Measurements from ENCODE around the gene DUXB. TPM values are rescaled to one million over a fixed set of nuclear protein-coding genes. Genes with fewer than 3 reads are reported as not detected.

Gene DUXB
- total and polyA plus RNA-seq, 2 donors: 0.14 TPM; not detected in 1

GRCh38 chr16:75647492-75648264, 53.6 kb downstream of the DUXB start, which contains the start of the genes KARS1 and TERF2IP:
KARS1 (minus strand) TSS chr16:75647665; CDS start chr16:75647639, 26 bp downstream.
TERF2IP (plus strand) TSS chr16:75647773; CDS start chr16:75647883, 110 bp downstream.
- peak within 1 kb of the TSS; percentile 76 to 90 for H3K4me3 ChIP-seq (ENCODE audit: low read length in 2 of 2)
- under 1% methylated on average over 76 of the region's 76 CpGs for WGBS
- H3K27ac ChIP-seq (ENCODE audit: low read depth in 1 of 2, low read length in 1 of 2): peak within 1 kb of the TSS; percentile 100
- no peaks in the 10 kb centered on the region for H3K27me3 ChIP-seq (ENCODE audit: control insufficient read depth in 2 of 2, insufficient read depth in 1 of 2, low read length in 1 of 2)
- peaks cover 12 to 26% of the 10 kb centered on the region in 2 donors for H3K4me1 ChIP-seq (ENCODE audit: control insufficient read depth in 2 of 2, insufficient read depth in 2 of 2, low read length in 2 of 2)
- peak; percentile 88 to 97 (median 94) for DNase-seq (ENCODE audit: low read depth in 6 of 9, low spot score in 9 of 9)
- no peaks in the 10 kb centered on the region for H3K9me3 ChIP-seq (ENCODE audit: control insufficient read depth in 2 of 2, insufficient read depth in 1 of 2, low read length in 1 of 2)
- peaks cover 3 to 15% of the 10 kb centered on the region in 2 donors for H3K36me3 ChIP-seq (ENCODE audit: control insufficient read depth in 2 of 2, insufficient read depth in 2 of 2, low read length in 1 of 2)

DNA sequence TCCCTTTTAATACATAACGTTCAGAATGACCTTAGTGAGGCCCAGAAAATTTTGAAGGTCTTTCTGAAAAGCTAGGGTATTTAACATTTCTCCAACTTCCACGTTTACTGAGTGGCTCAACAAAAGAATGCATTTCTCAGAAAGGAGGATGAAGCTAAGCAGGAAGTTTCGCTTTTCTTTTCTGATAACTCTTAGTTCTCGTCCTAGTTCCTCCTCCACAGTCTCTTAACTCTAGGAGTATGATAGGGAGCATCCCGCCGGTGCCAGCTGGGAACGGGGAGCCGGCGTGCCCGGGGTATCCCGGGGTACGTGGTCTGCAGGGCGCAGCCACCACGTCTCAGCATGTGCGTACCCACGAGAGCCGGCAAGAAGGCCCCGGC, 54.2 kb downstream of the DUXB start:
- Histone ChIP-seq H3K36me3 (ENCODE audit: control insufficient read depth in 2 of 2, insufficient read depth in 2 of 2, low read length in 1 of 2) (peaks cover 3 to 21% of the 10 kb centered on the region in 2 donors), H3K4me3 (ENCODE audit: low read length in 2 of 2) (peak overlapping the region; percentile 76 to 90), H3K4me1 (ENCODE audit: control insufficient read depth in 2 of 2, insufficient read depth in 2 of 2, low read length in 2 of 2) (peaks cover 12 to 26% of the 10 kb centered on the region in 2 donors), H3K27ac (ENCODE audit: low read depth in 1 of 2, low read length in 1 of 2) (peak overlapping the region; percentile 86 to 88), H3K9me3 (ENCODE audit: control insufficient read depth in 2 of 2, insufficient read depth in 1 of 2, low read length in 1 of 2) (no peaks in the 10 kb centered on the region), H3K27me3 (ENCODE audit: control insufficient read depth in 2 of 2, insufficient read depth in 1 of 2, low read length in 1 of 2) (no peaks in the 10 kb centered on the region)
- under 1% methylated on average over 18 of the region's 18 CpGs for WGBS
- peak in 1 of 9 donors; percentile 12 for DNase-seq (ENCODE audit: low read depth in 6 of 9, low spot score in 9 of 9)

DNA sequence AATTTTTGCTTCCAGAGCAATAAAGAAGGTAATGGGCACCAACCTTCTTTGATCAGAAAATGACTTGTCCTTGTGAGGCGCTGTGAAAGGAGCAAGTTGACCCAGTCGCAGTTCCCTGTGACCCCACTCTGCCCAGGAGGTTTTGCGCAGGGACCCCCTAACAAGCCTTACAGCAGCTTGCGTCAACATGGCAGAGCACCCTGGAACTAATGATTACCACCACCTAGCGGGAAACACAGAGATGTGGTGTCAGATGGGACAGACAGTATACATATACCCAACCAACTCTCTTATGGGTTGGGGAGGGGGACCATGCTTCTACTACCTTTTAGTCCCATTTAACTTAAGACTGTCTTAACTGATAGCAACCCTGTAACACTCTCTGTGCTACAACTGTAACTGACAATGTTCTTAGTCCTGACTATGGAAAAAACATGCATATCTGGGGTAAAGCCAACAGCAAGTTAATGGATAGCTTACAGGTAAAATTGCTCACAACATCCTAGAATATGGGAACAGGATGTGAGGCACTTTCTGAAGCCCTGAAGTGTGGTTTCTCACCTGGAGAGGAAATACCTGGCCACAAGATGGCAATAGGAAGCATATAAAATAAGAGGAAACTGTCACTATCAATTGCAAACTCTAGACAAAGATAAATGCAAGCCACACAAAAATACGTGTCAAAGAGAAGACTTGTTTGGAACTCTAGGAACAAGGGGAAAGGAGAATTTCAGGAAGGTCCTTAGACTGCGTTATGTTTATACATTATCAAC, 56.8 kb downstream of the DUXB start:
- Histone ChIP-seq H3K9me3 (ENCODE audit: control insufficient read depth in 2 of 2, insufficient read depth in 1 of 2, low read length in 1 of 2) (no peaks in the 10 kb centered on the region), H3K4me3 (ENCODE audit: low read length in 2 of 2) (no peak overlapping the region), H3K27me3 (ENCODE audit: control insufficient read depth in 2 of 2, insufficient read depth in 1 of 2, low read length in 1 of 2) (no peaks in the 10 kb centered on the region), H3K36me3 (ENCODE audit: control insufficient read depth in 2 of 2, insufficient read depth in 2 of 2, low read length in 1 of 2) (peaks cover 24 to 42% of the 10 kb centered on the region in 2 donors), H3K4me1 (ENCODE audit: control insufficient read depth in 2 of 2, insufficient read depth in 2 of 2, low read length in 2 of 2) (peaks cover 9 to 13% of the 10 kb centered on the region in 2 donors), H3K27ac (ENCODE audit: low read depth in 1 of 2, low read length in 1 of 2) (peak overlapping the region in 1 of 2 donors; percentile 1)
- WGBS: 93% methylated on average over 7 of the region's 7 CpGs
- peak in 1 of 9 donors; percentile 24 for DNase-seq (ENCODE audit: low read depth in 6 of 9, low spot score in 9 of 9)

Other genes starting within 250 kb of the DUXB start
- 18.8 TPM for gene TMEM170A, start 236.8 kb downstream of the DUXB start, total RNA-seq
- 11.1 TPM for gene TMEM170A, start 236.8 kb downstream of the DUXB start, polyA plus RNA-seq
- 0.09 TPM for gene CHST6, start 206.0 kb downstream of the DUXB start, total RNA-seq
- 0.87 TPM for gene CHST6, start 206.0 kb downstream of the DUXB start, polyA plus RNA-seq
- gene CHST5, start 165.4 kb downstream of the DUXB start, total RNA-seq: not detected
- gene CHST5, start 165.4 kb downstream of the DUXB start, polyA plus RNA-seq: 0.11 TPM
- gene TMEM231, start 145.2 kb downstream of the DUXB start, total RNA-seq: 2.2 TPM
- gene TMEM231, start 145.2 kb downstream of the DUXB start, polyA plus RNA-seq: 4.5 TPM
- 103 TPM for gene GABARAPL2, start 135.1 kb downstream of the DUXB start, total RNA-seq
- 223 TPM for gene GABARAPL2, start 135.1 kb downstream of the DUXB start, polyA plus RNA-seq
- 23.2 TPM for gene ADAT1, start 78.2 kb downstream of the DUXB start, total RNA-seq
- 22.2 TPM for gene ADAT1, start 78.2 kb downstream of the DUXB start, polyA plus RNA-seq
- 149 TPM for gene KARS1, start 53.8 kb downstream of the DUXB start, total RNA-seq
- 88.3 TPM for gene KARS1, start 53.8 kb downstream of the DUXB start, polyA plus RNA-seq
- 82.2 TPM for gene TERF2IP, start 53.7 kb downstream of the DUXB start, total RNA-seq
- 103 TPM for gene TERF2IP, start 53.7 kb downstream of the DUXB start, polyA plus RNA-seq
- gene CPHXL2, start 24.5 kb downstream of the DUXB start, total RNA-seq: not detected
- gene CPHXL2, start 24.5 kb downstream of the DUXB start, polyA plus RNA-seq: not detected
- not detected for gene CPHXL, start 25.0 kb upstream of the DUXB start, total RNA-seq
- 0.02 TPM for gene CPHXL, start 25.0 kb upstream of the DUXB start, polyA plus RNA-seq

All from thymus (tissue), 11 donors.